Activated CD8-positive, alpha-beta memory T cell treated with anti-CD3 and anti-CD28 coated beads, Interleukin-2, amount 50 U/mL, for 1 hour (primary cell): ENCODE measurements around the gene SETX.

Source experiments
- DNase-seq: peaks from one replicate; pipeline ENCODE4 v3.0.0-alpha.2; 2020; ENCODE audit errors: extremely low read depth

Gene SETX

GRCh38 chr9:132239999-132240840 is 114.6 kb downstream of the SETX start:
- no peak for DNase-seq

- DNase-seq = no peak
Measured at GRCh38 chr9:132239518-132239917, 115.3 kb downstream of the SETX start.

- no peak for DNase-seq
Measured at GRCh38 chr9:132238992-132239391, 115.8 kb downstream of the SETX start.

- no peak for DNase-seq
Measured at GRCh38 chr9:132238026-132238972, 116.5 kb downstream of the SETX start.

- no peak for DNase-seq
Measured at GRCh38 chr9:132237481-132237880, 117.3 kb downstream of the SETX start.

- no peak for DNase-seq
Measured at GRCh38 chr9:132236662-132237311, 118.0 kb downstream of the SETX start.

- no peak for DNase-seq
Measured at GRCh38 chr9:132235894-132236661, 118.7 kb downstream of the SETX start.

GRCh38 chr9:132235125-132235524 is 119.7 kb downstream of the SETX start:
- no peak for DNase-seq

GRCh38 chr9:132234535-132234934 is 120.3 kb downstream of the SETX start:
- no peak for DNase-seq

- DNase-seq = no peak
Measured at GRCh38 chr9:132233138-132233537, 121.6 kb downstream of the SETX start.

GRCh38 chr9:132232522-132232921 is 122.3 kb downstream of the SETX start:
- no peak for DNase-seq

- DNase-seq = no peak
Measured at GRCh38 chr9:132231019-132231701, 123.6 kb downstream of the SETX start.

GRCh38 chr9:132230605-132231004 is 124.2 kb downstream of the SETX start:
- DNase-seq = no peak

- DNase-seq = no peak
Measured at GRCh38 chr9:132228062-132228461, 126.7 kb downstream of the SETX start.

GRCh38 chr9:132226571-132227430 is 128.0 kb downstream of the SETX start:
- no peak for DNase-seq

- no peak for DNase-seq
Measured at GRCh38 chr9:132224645-132225044, 130.1 kb downstream of the SETX start.

- no peak for DNase-seq
Measured at GRCh38 chr9:132221941-132222340, 132.8 kb downstream of the SETX start.

- DNase-seq = no peak
Measured at GRCh38 chr9:132218208-132218607, 136.6 kb downstream of the SETX start.

GRCh38 chr9:132216861-132217619 is 137.7 kb downstream of the SETX start:
- DNase-seq = no peak
